HT1080 (cell line): ENCODE results near the gene RDM1. TPM values are rescaled to one million over a fixed set of nuclear protein-coding genes. Genes with fewer than 3 reads are reported as not detected.

Experiments
- DNase-seq: peaks from one replicate; pipeline ENCODE4 v3.0.0-alpha.2; 2015; ENCODE audit warnings: low read depth
- total RNA-seq: library from RNA; depleted of rRNA; stranded (reverse); fragments of >200 nt; shearing (Covaris generic); gene quantifications from 2 replicates; pipeline ENCODE4 v1.2.3, GENCODE V29; 2014

The RDM1 gene
- total RNA-seq, 1 experiment from 2014 or later, result 3.2 TPM

GRCh38 chr17:35934760-35935159, 4.2 kb upstream of the RDM1 start:
- DNase-seq, result no peak

GRCh38 chr17:35932586-35932985, 2.0 kb upstream of the RDM1 start:
- no peak for DNase-seq

GRCh38 chr17:35931794-35932425, 1.3 kb upstream of the RDM1 start:
- DNase-seq, result peak; percentile 30

GRCh38 chr17:35927714-35928113, 2.9 kb downstream of the RDM1 start:
- no peak for DNase-seq

- no peak for DNase-seq
Measured at GRCh38 chr17:35923609-35924114, 6.9 kb downstream of the RDM1 start.

GRCh38 chr17:35920229-35920628, 10.3 kb downstream of the RDM1 start:
- DNase-seq, result no peak

GRCh38 chr17:35918665-35919064, 11.9 kb downstream of the RDM1 start:
- DNase-seq, result no peak

GRCh38 chr17:35917519-35918213, 12.9 kb downstream of the RDM1 start:
- no peak for DNase-seq

GRCh38 chr17:35915153-35915964, 15.2 kb downstream of the RDM1 start:
- no peak for DNase-seq

GRCh38 chr17:35914354-35914753, 16.2 kb downstream of the RDM1 start:
- DNase-seq, result no peak

- no peak for DNase-seq
Measured at GRCh38 chr17:35913609-35914008, 17.0 kb downstream of the RDM1 start.

- no peak for DNase-seq
Measured at GRCh38 chr17:35912942-35913341, 17.6 kb downstream of the RDM1 start.

- no peak for DNase-seq
Measured at GRCh38 chr17:35912339-35912912, 18.1 kb downstream of the RDM1 start.

GRCh38 chr17:35909408-35909807, 21.2 kb downstream of the RDM1 start:
- DNase-seq, result no peak

- no peak for DNase-seq
Measured at GRCh38 chr17:35907691-35908090, 22.9 kb downstream of the RDM1 start.

- DNase-seq, result no peak
Measured at GRCh38 chr17:35906926-35907637, 23.5 kb downstream of the RDM1 start.

GRCh38 chr17:35906191-35906925, 24.2 kb downstream of the RDM1 start:
- no peak for DNase-seq

- no peak for DNase-seq
Measured at GRCh38 chr17:35903451-35903850, 27.1 kb downstream of the RDM1 start.

- DNase-seq, result no peak
Measured at GRCh38 chr17:35901631-35902175, 28.9 kb downstream of the RDM1 start.
